ENCODE measurements around the gene MRPL42.
A peak's percentile ranks its signal among the peaks of the same experiment; 100 is the strongest.

The MRPL42 gene

DNA sequence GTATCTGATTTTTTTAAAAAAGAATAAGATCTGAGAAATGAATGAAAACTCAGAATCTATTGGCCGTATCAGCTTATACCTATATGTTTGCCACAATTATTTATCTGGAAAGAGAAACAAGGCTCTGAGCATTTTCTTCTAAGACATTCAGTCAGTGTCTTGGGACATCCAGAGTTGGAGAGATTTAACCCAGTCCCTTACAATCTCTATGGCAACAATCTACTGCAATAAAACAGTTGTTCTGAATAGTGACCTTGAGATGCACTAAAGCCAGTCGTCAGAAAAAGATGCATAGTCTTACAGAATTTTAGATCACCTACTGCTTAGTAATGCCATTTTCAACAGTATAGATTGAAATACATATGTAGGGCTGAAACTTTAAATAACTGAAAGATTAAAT, 53.1 kb downstream of the MRPL42 start:
- CTCF ChIA-PET = no interaction called here
- H3K4me1 ChIP-seq (ENCODE audit: control insufficient read depth, insufficient read depth, low read length) = no peaks in the 10 kb centered on the region
- no peak overlapping the region for H3K4me3 ChIP-seq (ENCODE audit: low read depth, low read length)
- no peak overlapping the region for H3K27ac ChIP-seq (ENCODE audit: extremely low read depth, low read depth, low read length)
- no peak for TF ChIP-seq ZNF658 (tag by site-specific recombination; IDR thresholded peaks at IDR 0.05)
- TF ChIP-seq ZNF138 (tag by site-specific recombination; IDR thresholded peaks at IDR 0.05; ENCODE audit: borderline replicate concordance) = no peak
- TF ChIP-seq, protein P1, sequence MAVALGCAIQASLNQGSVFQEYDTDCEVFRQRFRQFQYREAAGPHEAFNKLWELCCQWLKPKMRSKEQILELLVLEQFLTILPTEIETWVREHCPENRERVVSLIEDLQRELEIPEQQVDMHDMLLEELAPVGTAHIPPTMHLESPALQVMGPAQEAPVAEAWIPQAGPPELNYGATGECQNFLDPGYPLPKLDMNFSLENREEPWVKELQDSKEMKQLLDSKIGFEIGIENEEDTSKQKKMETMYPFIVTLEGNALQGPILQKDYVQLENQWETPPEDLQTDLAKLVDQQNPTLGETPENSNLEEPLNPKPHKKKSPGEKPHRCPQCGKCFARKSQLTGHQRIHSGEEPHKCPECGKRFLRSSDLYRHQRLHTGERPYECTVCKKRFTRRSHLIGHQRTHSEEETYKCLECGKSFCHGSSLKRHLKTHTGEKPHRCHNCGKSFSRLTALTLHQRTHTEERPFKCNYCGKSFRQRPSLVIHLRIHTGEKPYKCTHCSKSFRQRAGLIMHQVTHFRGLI (tag by site-specific recombination; IDR thresholded peaks at IDR 0.05) = no peak
- TF ChIP-seq ZNF394 (tag by site-specific recombination; IDR thresholded peaks at IDR 0.05; ENCODE audit: borderline replicate concordance) = no peak
- no peak for TF ChIP-seq ZSCAN30 (tag by site-specific recombination; IDR thresholded peaks at IDR 0.05)
- H3K36me3 ChIP-seq (ENCODE audit: control insufficient read depth in 2 of 2, insufficient read depth in 1 of 2, low read length in 2 of 2) = no peaks in the 10 kb centered on the region
- H3K9me3 ChIP-seq (ENCODE audit: control insufficient read depth, insufficient read depth, low read depth, low read length) = no peaks in the 10 kb centered on the region
- POLR2A ChIA-PET = no interaction called here

DNA sequence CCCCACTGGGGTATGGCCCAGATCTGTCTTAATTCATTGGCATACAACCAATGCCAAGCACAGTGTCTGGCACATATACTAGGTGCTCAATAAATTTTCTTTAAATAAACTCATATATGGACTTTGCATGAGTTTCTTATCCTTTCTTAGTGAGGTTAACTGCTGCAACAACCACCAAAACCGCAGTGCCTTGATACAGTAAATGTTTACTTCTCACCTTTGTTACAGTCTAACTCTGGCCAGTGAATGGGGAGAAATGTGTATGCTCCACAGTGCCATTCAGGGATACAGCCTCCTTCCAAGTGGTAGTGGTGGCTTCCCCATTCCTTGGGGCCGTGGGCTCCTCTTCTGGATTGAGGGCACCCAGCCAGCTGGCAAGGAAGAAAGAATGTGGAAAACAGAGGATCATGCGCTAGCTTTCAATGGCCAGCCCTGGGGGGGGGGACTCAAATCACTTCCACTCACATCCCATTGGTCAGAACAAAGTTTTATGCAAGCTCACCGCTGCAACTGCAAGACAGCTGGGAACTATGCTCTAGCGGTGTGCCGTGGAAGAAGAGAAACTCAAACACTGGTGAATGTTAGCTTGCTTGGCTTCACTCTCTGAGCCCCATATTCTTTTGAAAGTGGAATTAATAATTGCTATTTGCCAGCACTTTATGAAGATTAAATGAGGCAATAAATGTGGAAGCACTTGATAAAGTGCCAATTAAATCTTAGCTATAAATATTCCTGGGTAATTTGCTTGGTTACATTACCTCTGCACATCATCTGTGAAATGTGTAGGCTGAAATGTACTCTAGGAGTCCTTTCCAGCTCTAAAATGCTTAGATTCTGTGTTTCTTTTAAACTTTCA, 54.1 kb downstream of the MRPL42 start:
- ChIA-PET POLR2A (no interaction called here), CTCF (interaction anchor here (0.6 to 1.1 kb wide), 3 partner anchors 10 to 800 kb away, joined by 3 to 4 read pairs (median 4); no protein-coding TSS in a partner anchor)
- Histone ChIP-seq H3K4me3 (ENCODE audit: low read depth, low read length) (no peak overlapping the region), H3K36me3 (ENCODE audit: control insufficient read depth in 2 of 2, insufficient read depth in 1 of 2, low read length in 2 of 2) (no peaks in the 10 kb centered on the region), H3K4me1 (ENCODE audit: control insufficient read depth, insufficient read depth, low read length) (no peaks in the 10 kb centered on the region), H3K9me3 (ENCODE audit: control insufficient read depth, insufficient read depth, low read depth, low read length) (no peaks in the 10 kb centered on the region), H3K27ac (ENCODE audit: extremely low read depth, low read depth, low read length) (no peak overlapping the region)
- TF ChIP-seq ZNF660 (tag by site-specific recombination; IDR thresholded peaks at IDR 0.05) (no peak), ZNF132 (tag by site-specific recombination; IDR thresholded peaks at IDR 0.05; ENCODE audit: borderline replicate concordance) (no peak), ZNF664 (tag by site-specific recombination; IDR thresholded peaks at IDR 0.05) (peak; percentile 16; the same call in 1 of the 2 replicates), PRDM1 (tag by site-specific recombination; IDR thresholded peaks at IDR 0.05) (no peak), ZNF513 (tag by site-specific recombination; IDR thresholded peaks at IDR 0.05) (no peak), ZNF707 (tag by site-specific recombination; IDR thresholded peaks at IDR 0.05) (no peak)

DNA sequence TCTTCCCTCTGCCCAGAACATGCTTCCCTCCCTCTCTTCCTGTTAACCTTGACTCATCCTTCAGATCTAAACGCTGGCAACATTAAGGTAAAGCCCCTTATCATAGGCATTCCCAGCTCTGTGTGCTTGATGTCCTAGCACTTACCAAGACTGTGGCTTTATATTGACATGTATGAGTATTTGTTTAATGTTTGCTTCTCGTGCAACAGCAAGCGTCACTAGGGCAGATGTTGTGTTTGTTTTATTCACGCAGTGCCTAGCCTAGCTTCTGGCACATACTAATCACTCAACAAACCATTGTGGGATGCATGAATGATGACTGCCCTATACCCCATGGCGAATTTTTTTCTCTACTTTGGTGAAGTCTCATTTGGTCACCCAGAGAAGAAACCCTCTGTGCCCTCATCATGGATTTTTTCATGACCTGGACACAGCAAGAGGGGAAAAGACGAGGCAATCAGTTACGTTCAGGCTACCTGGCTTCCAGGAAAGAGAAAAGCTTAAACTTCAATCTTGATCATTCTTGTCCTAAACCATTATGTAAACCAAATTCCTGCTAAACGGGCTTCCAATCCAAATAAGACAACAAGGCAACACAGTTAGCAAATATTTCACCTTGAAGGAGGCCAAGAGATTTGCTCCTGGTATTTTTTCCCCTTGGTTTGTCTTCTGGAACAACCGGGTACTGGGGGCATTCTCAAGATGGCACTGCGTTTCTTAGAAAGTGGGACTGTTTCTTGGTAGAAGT, 57.2 kb downstream of the MRPL42 start:
- no peak overlapping the region for H3K27ac ChIP-seq (ENCODE audit: extremely low read depth, low read depth, low read length)
- TF ChIP-seq ZNF16 (tag by site-specific recombination; IDR thresholded peaks at IDR 0.05; ENCODE audit: low read depth) (no peak), ZNF548 (tag by site-specific recombination; IDR thresholded peaks at IDR 0.05) (no peak), ZSCAN16 (tag by site-specific recombination; IDR thresholded peaks at IDR 0.05) (no peak), ZNF792 (tag by site-specific recombination; IDR thresholded peaks at IDR 0.05) (no peak), ZNF513 (tag by site-specific recombination; IDR thresholded peaks at IDR 0.05) (no peak), ZNF311 (tag by site-specific recombination; IDR thresholded peaks at IDR 0.05; ENCODE audit: borderline replicate concordance) (no peak), SP3 (tag by site-specific recombination; IDR thresholded peaks at IDR 0.05) (no peak), ZNF133 (tag by site-specific recombination; IDR thresholded peaks at IDR 0.05) (no peak), FEZF1 (tag by site-specific recombination; IDR thresholded peaks at IDR 0.05) (no peak), ZNF341 (tag by site-specific recombination; IDR thresholded peaks at IDR 0.05; ENCODE audit: low read depth) (no peak), ZFHX2 (tag by site-specific recombination; conservative IDR thresholded peaks at IDR 0.05) (no peak)
- TF ChIP-seq, protein P1 (tag by site-specific recombination; IDR thresholded peaks at IDR 0.05) = no peak
- TF ChIP-seq, protein P2, sequence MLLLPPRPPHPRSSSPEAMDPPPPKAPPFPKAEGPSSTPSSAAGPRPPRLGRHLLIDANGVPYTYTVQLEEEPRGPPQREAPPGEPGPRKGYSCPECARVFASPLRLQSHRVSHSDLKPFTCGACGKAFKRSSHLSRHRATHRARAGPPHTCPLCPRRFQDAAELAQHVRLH (tag by site-specific recombination; IDR thresholded peaks at IDR 0.05) = no peak
- CTCF ChIA-PET = interaction anchor here (1.0 to 1.2 kb wide), 3 partner anchors 21 to 577 kb away, joined by 3 to 4 read pairs (median 4); no protein-coding TSS in a partner anchor

More for the DNA sequence above, 57.2 kb downstream of the MRPL42 start:
- POLR2A ChIA-PET = no interaction called here
- Histone ChIP-seq H3K9me3 (ENCODE audit: control insufficient read depth, insufficient read depth, low read depth, low read length) (no peaks in the 10 kb centered on the region), H3K36me3 (ENCODE audit: control insufficient read depth in 2 of 2, insufficient read depth in 1 of 2, low read length in 2 of 2) (no peaks in the 10 kb centered on the region), H3K4me3 (ENCODE audit: low read depth, low read length) (no peak overlapping the region), H3K4me1 (ENCODE audit: control insufficient read depth, insufficient read depth, low read length) (0 out of 2 replicates have a peak, but pooled peaks cover 2% of the 10 kb centered on the region)
